NCI-H1105 (cell line): ENCODE data around the gene LIPH.
"Not testable (repeated sequence)": the region's sequence is repeated elsewhere in the genome, so short reads cannot be mapped to it uniquely, and the experiment has no call there.

Source experiments
- DNase-seq: peaks from one replicate; lab custom pipeline; 2025; lab: John Stamatoyannopoulos, UW

Gene LIPH

DNA sequence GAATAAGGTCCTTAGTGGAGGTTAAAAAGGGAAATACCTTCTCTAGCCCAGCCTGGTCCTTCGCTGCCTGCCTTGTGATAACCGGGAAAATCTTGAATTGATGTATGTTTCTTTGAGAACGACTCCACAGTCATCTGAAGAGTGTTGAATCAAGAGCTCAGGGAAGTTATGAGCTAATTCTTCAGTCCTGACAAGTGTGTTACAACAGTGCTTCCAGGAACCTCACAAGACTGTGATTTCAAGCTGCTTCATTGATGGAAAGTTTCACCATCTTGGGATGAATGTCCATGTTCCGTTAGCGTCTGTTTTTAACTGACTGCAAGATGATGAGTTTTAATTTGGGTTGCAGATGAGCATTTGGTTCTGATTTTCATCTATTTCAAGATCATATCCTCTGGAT is 66.0 kb downstream of the LIPH start:
- no peak for DNase-seq

DNA sequence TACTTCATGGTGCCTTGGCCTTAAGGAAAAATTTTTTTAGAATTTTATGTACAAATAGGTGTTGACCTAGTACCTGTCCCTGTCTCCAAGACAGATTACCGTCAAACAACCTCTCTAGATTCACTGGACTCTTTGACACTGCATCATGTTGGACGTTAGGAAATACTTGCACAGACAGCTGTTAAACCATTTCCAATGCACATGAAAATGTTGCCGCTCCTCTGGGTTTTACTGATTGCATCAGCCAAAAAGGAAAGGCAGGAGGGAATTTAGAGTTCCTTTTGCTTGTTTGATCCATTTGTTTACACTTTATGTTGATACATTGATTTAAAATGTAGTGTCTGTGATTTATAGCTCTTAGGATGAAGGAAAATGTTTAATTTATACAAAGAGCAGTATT is 68.1 kb downstream of the LIPH start:
- DNase-seq, result no peak

DNA sequence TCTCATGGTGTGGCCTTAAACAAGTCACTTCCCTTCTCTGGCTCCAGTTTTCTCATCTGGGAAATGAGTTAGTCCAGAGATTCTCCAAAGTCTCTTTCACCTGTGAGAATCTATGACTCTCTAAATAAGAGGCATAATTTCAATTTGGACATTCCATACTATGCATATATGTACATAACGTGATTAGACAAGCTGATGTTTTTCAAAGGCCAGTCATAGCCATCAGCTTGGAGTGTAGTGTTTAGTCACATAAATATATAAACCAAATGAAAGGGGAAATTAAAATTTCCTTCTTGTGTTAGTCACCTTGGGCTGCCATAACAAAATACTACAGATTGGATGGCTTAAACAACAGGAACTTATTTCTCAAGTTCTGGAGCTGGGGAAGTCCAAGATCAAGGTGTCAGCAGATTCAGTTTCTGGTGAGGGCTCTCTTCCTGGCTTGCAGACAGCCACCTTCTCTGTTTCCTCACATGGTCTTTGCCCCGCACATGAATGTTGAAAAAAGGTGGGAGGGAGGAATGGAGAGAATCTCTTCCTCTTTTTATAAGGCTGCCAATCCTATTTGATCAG is 72.9 kb downstream of the LIPH start:
- no peak for DNase-seq

DNA sequence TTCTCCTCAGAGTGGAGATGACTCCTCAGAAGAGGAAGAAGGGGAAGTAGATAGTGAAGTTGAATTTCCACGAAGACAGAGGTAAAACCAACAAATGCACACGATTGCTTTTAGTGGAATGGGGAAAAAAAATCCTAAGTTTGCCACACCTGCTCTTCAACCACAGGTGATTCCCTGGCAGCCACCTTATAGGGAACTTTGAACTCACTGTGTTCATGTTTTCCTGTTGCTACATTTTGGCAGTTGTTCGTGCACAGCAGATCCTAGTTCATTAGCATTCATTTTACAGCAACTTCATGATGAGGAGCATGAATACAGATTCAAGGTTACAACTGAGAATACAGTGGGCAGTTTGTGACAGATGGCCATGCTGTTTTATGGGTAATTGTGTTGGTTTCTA is 75.1 kb downstream of the LIPH start:
- no peak for DNase-seq

DNA sequence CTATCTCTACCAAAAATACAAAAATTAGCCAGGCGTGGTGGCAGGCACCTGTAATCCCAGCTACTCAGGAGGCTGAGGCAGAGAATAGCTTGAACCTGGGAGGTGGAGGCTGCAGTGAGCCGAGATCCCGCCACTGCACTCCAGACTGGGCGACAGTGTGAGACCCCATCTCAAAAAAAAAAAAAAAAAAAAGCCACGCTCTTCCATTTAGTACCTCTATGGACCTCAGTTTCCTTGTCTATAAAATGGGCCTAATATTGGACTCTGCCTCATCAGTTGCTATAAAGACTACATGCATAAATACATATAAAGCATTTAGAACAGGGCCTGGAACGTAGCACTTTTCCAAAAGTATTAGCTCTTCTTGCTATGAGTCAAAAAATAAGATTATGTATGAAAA is 77.5 kb downstream of the LIPH start:
- not testable (repeated sequence) for DNase-seq

DNA sequence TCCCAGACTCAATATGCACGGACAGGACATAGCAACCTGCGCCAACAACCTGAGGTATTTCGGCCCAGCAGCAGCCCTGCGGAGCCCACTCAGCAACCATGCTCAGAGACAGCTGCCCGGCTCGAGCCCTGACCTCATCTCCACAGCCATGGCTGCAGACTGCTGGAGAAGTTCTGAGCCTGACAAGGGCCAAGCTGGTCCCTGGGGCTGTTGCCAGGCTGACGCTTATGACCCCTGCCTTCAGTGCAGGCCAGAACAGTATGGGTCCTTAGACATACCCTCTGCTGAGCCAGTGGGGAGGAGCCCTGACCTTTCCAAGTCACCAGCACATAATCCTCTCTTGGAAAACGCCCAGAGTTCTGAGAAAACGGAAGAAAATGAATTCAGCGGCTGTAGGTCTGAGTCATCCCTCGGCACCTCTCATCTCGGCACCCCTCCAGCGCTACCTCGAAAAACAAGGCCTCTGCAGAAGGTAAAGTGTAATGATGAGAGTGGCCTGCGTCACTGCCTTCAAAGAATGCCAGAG is 79.0 kb downstream of the LIPH start:
- no peak for DNase-seq

DNA sequence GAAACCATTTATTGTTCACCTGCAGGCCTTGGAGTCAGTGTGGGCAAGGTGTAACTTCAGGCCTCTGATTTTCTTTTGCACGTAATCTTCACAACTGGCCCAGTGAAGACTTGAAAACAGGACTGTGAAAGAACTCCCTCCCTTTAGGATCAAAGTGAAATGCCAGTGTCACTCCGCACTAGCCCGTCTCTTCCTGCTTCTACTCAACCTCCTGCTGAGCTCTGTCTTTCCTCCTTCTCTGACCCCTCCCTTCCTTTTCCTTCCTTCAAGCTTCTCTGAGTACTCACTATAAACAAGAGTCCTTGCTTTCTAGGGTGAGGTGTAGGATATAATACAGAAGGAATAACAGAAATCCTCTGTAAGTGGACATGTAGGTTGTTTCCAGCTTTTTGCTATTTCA is 82.1 kb downstream of the LIPH start:
- no peak for DNase-seq

DNA sequence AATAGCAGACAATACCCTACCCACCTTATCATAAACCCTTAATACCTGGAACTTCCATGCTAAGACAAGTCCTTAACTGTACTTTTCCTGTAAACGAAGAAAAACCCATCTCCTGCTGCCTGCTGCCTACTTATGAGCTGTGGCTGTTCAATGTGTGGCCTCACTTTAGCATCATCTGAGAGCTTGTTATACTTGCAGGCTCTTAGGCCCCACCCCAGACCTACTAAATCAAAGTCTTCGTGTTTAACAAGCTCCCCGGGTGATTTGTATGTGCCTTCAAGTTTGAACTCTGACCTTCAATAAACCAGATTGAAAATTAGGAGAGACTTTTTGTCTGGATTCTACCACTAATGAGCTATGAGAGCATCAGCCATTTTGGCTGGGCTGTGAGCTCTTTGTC is 82.8 kb downstream of the LIPH start:
- DNase-seq, result no peak

DNA sequence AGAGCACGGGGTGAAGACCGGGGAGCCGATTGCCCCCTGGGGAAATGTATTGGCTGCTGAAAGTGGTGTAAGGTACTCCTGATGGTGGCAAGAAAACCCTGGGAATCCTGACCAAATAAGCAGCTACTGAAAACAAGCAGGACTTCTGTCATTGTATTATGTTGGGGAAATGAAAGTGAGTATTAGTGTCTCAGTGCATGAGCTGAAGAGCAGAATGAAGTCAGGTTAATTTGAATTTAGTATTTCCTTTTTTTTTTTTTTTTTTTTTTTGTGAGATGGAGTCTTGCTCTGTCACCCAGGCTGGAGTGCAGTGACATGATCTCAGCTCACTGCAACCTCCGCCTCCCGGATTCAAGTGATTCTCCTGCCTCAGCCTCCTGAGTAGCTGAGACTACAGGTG is 86.3 kb downstream of the LIPH start:
- DNase-seq, result not testable (repeated sequence)

DNA sequence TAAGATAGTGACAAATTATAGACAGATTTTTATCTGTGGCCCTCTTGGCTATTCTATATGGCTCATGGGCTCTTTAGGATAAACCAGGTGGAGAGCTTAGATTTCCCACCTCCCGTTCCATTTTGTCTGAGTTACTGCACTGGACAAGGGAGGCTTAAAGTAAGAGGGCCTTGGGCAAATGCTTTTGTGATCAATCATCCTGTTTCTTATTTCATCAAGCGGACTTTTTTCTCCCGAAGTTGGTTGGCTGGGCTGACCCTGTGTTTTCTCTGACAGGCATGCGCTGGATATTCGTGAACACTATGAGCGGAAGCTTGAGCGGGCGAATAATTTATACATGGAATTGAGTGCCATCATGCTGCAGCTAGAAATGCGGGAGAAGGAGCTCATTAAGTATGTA is 86.9 kb downstream of the LIPH start:
- DNase-seq, result no peak

DNA sequence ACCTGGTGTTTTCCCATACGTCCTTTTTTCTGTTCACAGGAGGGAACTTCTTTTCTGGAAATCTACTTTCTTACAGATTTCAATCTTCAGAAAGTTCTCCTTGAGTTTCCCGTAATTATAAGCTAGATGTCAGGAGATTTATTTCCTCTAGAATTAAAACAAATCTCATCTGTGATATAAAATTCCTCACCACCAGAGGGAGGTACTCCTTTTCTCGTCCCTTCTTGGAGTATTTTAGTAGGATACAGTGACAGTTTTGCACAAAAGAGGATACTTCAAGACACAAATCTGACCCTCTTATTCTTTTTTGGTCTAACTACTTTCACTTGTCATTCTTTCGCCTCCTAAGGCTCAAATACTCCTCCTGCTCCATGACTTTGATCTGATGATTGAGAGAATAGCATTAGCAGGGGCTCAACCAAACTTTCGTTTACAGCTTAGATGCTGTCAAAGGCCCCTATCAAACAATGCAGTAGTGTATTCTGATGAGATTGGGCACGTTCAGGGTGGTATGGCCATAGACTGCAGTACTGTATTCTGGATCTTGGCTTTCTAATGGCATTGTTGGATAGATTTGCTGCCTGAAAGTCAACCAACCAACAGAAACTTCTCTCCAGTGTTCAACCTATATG is 91.6 kb downstream of the LIPH start:
- DNase-seq, result no peak

DNA sequence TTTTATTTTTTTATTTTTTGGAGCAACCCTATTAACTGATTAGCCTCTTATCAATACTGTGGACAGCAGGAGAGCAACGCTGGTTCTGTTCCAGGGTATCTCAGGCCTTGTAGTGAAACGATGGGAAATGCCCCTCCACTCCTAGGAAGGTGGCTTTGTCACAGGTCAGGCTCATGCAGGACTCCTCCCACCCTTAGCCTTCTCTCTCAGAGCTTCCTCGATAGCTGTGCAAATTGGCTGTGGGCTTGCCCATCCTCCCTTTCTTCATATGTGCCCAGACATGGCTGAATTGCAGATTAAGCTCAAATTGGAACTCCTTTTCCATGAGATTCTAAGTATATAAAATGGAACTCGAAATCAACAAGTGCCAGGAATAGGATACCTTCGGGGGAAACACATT is 92.1 kb downstream of the LIPH start:
- no peak for DNase-seq

DNA sequence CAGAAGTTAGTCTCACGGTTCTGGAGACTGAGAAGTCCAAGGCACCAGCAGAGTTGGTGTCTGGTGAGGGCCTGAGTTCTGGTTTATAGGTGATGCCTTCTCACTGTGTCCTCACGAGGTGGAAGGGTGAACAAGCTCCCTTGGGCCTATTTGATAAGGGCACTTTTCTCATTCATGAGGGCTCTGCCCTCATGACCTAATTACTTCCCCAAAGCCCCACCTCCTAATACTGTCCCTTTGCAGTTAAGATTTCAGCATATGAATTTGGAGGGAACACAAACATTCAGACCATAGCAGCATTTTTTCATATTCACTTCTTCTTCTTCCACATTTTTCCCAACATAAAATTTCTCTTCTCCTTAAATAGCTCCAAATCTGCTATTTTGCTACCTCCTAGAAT is 95.0 kb downstream of the LIPH start:
- no peak for DNase-seq
